ENCODE results near the gene HIGD1B. TPM values are rescaled to one million over a fixed set of nuclear protein-coding genes. Genes with fewer than 3 reads are reported as not detected.
"Not testable (repeated sequence)": the region's sequence is repeated elsewhere in the genome, so short reads cannot be mapped to it uniquely, and the experiment has no call there.

HIGD1B gene
- polyA plus RNA-seq, 3 donors = not detected

DNA sequence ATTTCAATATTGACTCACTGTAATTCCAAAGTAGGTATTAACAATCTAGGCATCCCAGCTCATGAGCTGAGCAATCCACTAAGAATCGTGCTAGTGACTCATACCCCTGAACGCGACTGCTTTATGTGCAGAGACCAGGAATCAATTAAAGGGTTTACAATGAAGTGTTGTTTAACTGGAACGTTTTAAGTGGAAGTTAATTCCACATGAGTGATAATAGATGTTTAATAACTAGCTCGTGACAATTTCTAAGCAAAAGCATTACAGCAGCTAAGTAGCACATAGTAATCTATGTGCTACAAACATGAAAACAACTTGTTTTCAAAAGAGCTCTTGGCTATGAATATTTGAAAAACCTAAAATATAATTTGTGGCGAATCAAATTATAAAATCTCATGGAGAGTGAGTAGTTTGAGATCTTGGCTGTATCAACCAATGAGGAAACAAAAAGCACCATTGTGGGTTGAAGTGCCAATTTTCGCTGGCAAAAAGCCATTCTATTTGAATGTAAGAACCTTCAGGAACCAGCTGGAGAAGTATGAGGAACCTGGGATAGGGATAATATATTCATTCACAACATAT lies 27.0 kb upstream of the HIGD1B start:
- H2AFZ ChIP-seq (ENCODE audit: insufficient read depth, low read depth, low read length, poor library complexity, severe bottlenecking) = no peak overlapping the region
- intact Hi-C loops (cut with micrococcal nuclease) = no loop called here
- no peaks in the 10 kb centered on the region for H3K36me3 Mint-ChIP-seq

DNA sequence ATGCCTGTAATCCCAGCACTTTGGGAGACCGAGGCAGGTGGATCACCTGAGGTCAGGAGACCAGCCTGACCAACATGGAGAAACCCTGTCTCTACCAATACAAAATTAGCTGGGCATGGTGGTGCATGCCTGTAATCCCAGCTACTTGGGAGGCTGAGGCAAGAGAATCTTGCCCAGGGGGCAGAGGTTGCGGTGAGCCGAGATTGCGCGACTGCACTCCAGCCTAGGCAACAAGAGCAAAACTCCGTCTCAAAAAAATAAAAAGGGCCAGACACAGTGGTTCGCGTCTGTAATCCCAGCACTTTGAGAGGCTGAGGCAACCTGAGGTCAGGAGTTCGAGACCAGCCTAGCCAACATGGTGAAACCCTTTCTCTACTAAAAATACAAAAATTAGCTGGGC lies 22.4 kb upstream of the HIGD1B start:
- H3K79me2 ChIP-seq (ENCODE audit: insufficient read depth, low read length) = not testable (repeated sequence)

More for the DNA sequence above, 27.0 kb upstream of the HIGD1B start:
- no peak overlapping the region for H3K27ac Mint-ChIP-seq
- DNase-seq = no peak
- H3K9me3 ChIP-seq (replicated peaks in 1 of 2; ENCODE audit: control insufficient read depth in 1 of 2, insufficient read depth in 1 of 2, low read length in 2 of 2) = no peaks in the 10 kb centered on the region
- H3K9ac ChIP-seq (ENCODE audit: insufficient read depth, low read length, poor library complexity, severe bottlenecking) = no peak overlapping the region
- H3K36me3 ChIP-seq (replicated peaks in 1 of 2; ENCODE audit: control insufficient read depth in 1 of 2, insufficient read depth in 2 of 2, low read length in 2 of 2) = no peaks in the 10 kb centered on the region
- H4K20me1 ChIP-seq (ENCODE audit: insufficient read depth, low read length) = no peaks in the 10 kb centered on the region
- WGBS (ENCODE audit: insufficient coverage) = 100% methylated on average over 3 of the region's 7 CpGs
- no peaks in the 10 kb centered on the region for H3K9me3 Mint-ChIP-seq
- H3K27me3 Mint-ChIP-seq (ENCODE audit: low read depth in 3 of 3) = peaks cover 11 to 43% (median 19%) of the 10 kb centered on the region in 3 donors
- peaks cover 2 to 10% of the 10 kb centered on the region in 2 donors for H3K27me3 ChIP-seq (ENCODE audit: control insufficient read depth in 2 of 2, insufficient read depth in 2 of 2, low read length in 2 of 2)
- H3K4me1 Mint-ChIP-seq = no peaks in the 10 kb centered on the region
- no peaks in the 10 kb centered on the region for H3K79me2 ChIP-seq (ENCODE audit: insufficient read depth, low read length)
- no peaks in the 10 kb centered on the region for H3K4me1 ChIP-seq (ENCODE audit: control insufficient read depth in 1 of 2, insufficient read depth in 2 of 2, low read length in 2 of 2)
- no peak overlapping the region for H3K4me3 Mint-ChIP-seq
- TF ChIP-seq, protein P1, sequence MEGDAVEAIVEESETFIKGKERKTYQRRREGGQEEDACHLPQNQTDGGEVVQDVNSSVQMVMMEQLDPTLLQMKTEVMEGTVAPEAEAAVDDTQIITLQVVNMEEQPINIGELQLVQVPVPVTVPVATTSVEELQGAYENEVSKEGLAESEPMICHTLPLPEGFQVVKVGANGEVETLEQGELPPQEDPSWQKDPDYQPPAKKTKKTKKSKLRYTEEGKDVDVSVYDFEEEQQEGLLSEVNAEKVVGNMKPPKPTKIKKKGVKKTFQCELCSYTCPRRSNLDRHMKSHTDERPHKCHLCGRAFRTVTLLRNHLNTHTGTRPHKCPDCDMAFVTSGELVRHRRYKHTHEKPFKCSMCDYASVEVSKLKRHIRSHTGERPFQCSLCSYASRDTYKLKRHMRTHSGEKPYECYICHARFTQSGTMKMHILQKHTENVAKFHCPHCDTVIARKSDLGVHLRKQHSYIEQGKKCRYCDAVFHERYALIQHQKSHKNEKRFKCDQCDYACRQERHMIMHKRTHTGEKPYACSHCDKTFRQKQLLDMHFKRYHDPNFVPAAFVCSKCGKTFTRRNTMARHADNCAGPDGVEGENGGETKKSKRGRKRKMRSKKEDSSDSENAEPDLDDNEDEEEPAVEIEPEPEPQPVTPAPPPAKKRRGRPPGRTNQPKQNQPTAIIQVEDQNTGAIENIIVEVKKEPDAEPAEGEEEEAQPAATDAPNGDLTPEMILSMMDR (IDR thresholded peaks at IDR 0.05) = no peak
- no peak overlapping the region for H3K27ac ChIP-seq (ENCODE audit: low read depth in 1 of 2, low read length in 2 of 2)
- H3K4me3 ChIP-seq (replicated peaks in 1 of 3; ENCODE audit: low read depth in 2 of 3, low read length in 3 of 3) = no peak overlapping the region
- H3K4me2 ChIP-seq (replicated peaks; ENCODE audit: extremely low read depth, low read length, poor library complexity, severe bottlenecking) = no peak overlapping the region

More for the DNA sequence above, 22.4 kb upstream of the HIGD1B start:
- H3K27ac ChIP-seq (ENCODE audit: low read depth in 1 of 2, low read length in 2 of 2); H3K36me3 ChIP-seq (replicated peaks in 1 of 2; ENCODE audit: control insufficient read depth in 1 of 2, insufficient read depth in 2 of 2, low read length in 2 of 2); H3K27ac Mint-ChIP-seq; H3K9ac ChIP-seq (ENCODE audit: insufficient read depth, low read length, poor library complexity, severe bottlenecking); H4K20me1 ChIP-seq (ENCODE audit: insufficient read depth, low read length); H3K9me3 ChIP-seq (replicated peaks in 1 of 2; ENCODE audit: control insufficient read depth in 1 of 2, insufficient read depth in 1 of 2, low read length in 2 of 2); H3K4me3 ChIP-seq (replicated peaks in 1 of 3; ENCODE audit: low read depth in 2 of 3, low read length in 3 of 3); H3K4me3 Mint-ChIP-seq; H3K4me1 Mint-ChIP-seq; H2AFZ ChIP-seq (ENCODE audit: insufficient read depth, low read depth, low read length, poor library complexity, severe bottlenecking); intact Hi-C loops (cut with micrococcal nuclease); DNase-seq; H3K4me2 ChIP-seq (replicated peaks; ENCODE audit: extremely low read depth, low read length, poor library complexity, severe bottlenecking); H3K36me3 Mint-ChIP-seq: not testable (repeated sequence)
- Histone ChIP-seq H3K27me3 (ENCODE audit: control insufficient read depth in 2 of 2, insufficient read depth in 2 of 2, low read length in 2 of 2) (peaks cover 31 to 46% of the 10 kb centered on the region in 2 donors), H3K4me1 (ENCODE audit: control insufficient read depth in 1 of 2, insufficient read depth in 2 of 2, low read length in 2 of 2) (peaks cover 5 to 13% of the 10 kb centered on the region in 2 donors)
- WGBS (ENCODE audit: insufficient coverage) = 98% methylated on average over 8 of the region's 9 CpGs
- peaks cover 0 to 11% (median 2%) of the 10 kb centered on the region in 7 donors for H3K9me3 Mint-ChIP-seq
- H3K27me3 Mint-ChIP-seq (ENCODE audit: low read depth in 3 of 3) = peaks cover 36 to 64% (median 42%) of the 10 kb centered on the region in 3 donors

Data from CD14-positive monocyte (primary cell).